ENCODE results near the gene NHEJ1. TPM values are rescaled to one million over a fixed set of nuclear protein-coding genes. Genes with fewer than 3 reads are reported as not detected.

NHEJ1 gene
- total RNA-seq, 1 donor, result 13.7 TPM

DNA sequence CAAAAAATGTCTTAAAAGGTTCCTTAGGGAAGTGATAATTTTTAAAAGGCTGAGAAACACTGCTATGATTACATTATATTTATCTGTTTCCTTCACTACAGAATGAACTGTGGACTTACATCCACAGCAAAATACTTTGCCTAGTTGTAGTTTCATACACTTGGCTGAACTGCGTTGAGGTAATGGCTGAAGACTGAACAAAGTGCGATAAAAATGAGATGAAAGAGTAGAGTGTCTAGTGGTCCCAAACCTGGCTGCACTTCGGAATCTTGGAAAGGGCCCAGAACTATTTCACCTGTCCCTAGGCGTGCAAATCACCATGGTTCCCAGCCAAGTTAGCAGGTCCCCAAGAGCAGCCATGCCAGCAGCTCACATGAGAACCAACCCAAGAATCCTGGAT, 81.7 kb downstream of the NHEJ1 start:
- H3K4me1 ChIP-seq (ENCODE audit: insufficient read depth, low read length), result peaks cover 20% of the 10 kb centered on the region
- H3K9me3 ChIP-seq (ENCODE audit: low read depth, low read length), result no peaks in the 10 kb centered on the region
- no peak overlapping the region for H3K4me3 ChIP-seq (ENCODE audit: low read length)
- H3K27me3 ChIP-seq (ENCODE audit: insufficient read depth, low read length), result no peaks in the 10 kb centered on the region

- peaks cover 20% of the 10 kb centered on the region for H3K4me1 ChIP-seq (ENCODE audit: insufficient read depth, low read length)
- H3K9me3 ChIP-seq (ENCODE audit: low read depth, low read length), result no peaks in the 10 kb centered on the region
- H3K27me3 ChIP-seq (ENCODE audit: insufficient read depth, low read length), result no peaks in the 10 kb centered on the region
- no peak overlapping the region for H3K4me3 ChIP-seq (ENCODE audit: low read length)
Observed at GRCh38 chr2:219078126-219078525, 82.5 kb downstream of the NHEJ1 start.

- Histone ChIP-seq H3K9me3 (ENCODE audit: low read depth, low read length) (no peaks in the 10 kb centered on the region), H3K27me3 (ENCODE audit: insufficient read depth, low read length) (no peaks in the 10 kb centered on the region), H3K4me3 (ENCODE audit: low read length) (no peak overlapping the region), H3K4me1 (ENCODE audit: insufficient read depth, low read length) (peaks cover 15% of the 10 kb centered on the region)
Observed at GRCh38 chr2:219076253-219076652, 84.4 kb downstream of the NHEJ1 start.

GRCh38 chr2:219073413-219074129, 87.0 kb downstream of the NHEJ1 start:
- Histone ChIP-seq H3K4me3 (ENCODE audit: low read length) (no peak overlapping the region), H3K27me3 (ENCODE audit: insufficient read depth, low read length) (no peaks in the 10 kb centered on the region), H3K9me3 (ENCODE audit: low read depth, low read length) (no peaks in the 10 kb centered on the region), H3K4me1 (ENCODE audit: insufficient read depth, low read length) (peaks cover 15% of the 10 kb centered on the region)

DNA sequence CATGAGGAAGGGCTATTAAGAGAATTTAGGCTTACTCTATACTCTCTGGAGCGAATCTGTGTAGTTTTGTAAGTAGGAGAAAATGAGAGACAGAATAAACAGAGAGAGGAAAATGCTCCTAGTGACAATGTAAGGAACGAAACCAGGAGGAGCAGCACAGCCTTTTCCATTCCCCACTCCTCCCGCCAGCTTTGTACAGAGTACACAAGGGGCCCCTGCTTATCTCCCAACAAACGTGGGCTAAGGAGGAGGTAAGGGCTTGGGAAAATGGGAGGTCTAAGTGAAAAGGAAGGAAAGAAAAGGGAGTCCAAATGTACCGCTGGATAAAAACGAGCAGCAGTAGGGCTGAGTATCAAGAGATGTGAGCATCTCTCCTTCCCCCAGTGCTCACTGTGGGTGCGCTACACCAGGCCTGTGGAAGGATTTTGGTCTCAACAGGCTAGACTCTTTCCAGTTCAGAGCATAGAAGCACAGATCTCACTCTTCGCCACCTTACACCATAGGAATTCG, 87.8 kb downstream of the NHEJ1 start:
- H3K4me3 ChIP-seq (ENCODE audit: low read length), result no peak overlapping the region
- no peaks in the 10 kb centered on the region for H3K27me3 ChIP-seq (ENCODE audit: insufficient read depth, low read length)
- no peaks in the 10 kb centered on the region for H3K9me3 ChIP-seq (ENCODE audit: low read depth, low read length)
- H3K4me1 ChIP-seq (ENCODE audit: insufficient read depth, low read length), result peaks cover 15% of the 10 kb centered on the region

DNA sequence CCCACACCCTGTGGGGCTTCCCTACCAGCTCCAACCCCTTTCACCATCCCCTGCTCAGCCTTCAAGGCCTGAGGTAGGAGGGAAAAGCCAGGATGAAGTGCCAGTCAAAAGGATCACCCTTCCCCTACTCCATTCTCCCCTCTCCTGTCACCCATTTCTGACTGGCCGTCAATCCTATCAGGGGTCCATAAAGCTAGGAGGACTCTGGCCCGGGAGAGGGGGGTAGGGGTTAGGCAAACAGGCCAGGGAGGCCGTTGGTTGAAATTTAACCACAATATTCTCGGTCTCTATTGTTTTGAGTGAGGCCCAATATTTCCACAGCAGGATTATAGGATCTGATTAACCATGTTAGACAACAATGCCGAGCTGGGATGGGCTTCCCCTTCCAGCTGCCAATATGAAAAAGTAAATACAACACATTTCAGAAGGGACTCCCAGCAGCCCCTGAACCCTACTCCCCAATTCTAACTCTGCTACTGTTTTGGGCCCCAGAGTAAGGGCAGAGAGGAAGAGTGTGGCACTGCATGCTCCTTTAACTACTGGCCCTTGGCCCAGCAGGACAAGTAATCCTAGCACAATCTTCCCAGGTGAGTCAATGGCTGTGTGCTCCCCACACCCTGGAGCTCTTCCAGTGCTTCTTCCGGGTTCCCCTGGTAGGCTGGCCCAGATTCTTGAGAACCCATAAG, 89.3 kb downstream of the NHEJ1 start:
- Histone ChIP-seq H3K9me3 (ENCODE audit: low read depth, low read length) (no peaks in the 10 kb centered on the region), H3K4me3 (ENCODE audit: low read length) (no peak overlapping the region), H3K27me3 (ENCODE audit: insufficient read depth, low read length) (no peaks in the 10 kb centered on the region), H3K4me1 (ENCODE audit: insufficient read depth, low read length) (peaks cover 6% of the 10 kb centered on the region)

DNA sequence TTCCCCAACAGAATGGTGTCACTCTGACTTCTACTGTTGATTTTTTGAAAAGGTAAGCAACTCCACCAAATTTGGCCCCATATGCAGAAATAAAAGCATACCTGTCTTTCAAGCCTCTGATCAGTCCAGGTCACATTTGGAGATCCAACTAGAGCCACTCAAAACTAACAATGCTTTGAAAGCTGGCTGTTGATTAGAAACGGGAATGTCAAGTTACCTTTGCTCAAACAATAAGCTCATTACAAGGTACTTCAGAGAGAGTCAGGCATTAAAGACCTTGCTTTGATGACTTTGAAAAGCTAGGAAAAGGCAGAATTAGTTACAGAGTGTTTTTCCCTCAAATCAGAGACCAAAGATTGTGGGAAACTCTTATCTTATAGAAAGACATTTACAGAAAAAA, 95.1 kb downstream of the NHEJ1 start:
- Histone ChIP-seq H3K4me1 (ENCODE audit: insufficient read depth, low read length) (peaks cover 5% of the 10 kb centered on the region), H3K27me3 (ENCODE audit: insufficient read depth, low read length) (peaks cover 33% of the 10 kb centered on the region), H3K4me3 (ENCODE audit: low read length) (no peak overlapping the region), H3K9me3 (ENCODE audit: low read depth, low read length) (no peaks in the 10 kb centered on the region)

- Histone ChIP-seq H3K4me1 (ENCODE audit: insufficient read depth, low read length) (peaks cover 34% of the 10 kb centered on the region), H3K27me3 (ENCODE audit: insufficient read depth, low read length) (peaks cover 62% of the 10 kb centered on the region), H3K4me3 (ENCODE audit: low read length) (no peak overlapping the region)
Observed at GRCh38 chr2:219062081-219062480, 98.5 kb downstream of the NHEJ1 start.

GRCh38 chr2:219060821-219061791, 99.5 kb downstream of the NHEJ1 start, which contains the start of gene IHH:
Gene IHH (minus strand): TSS chr2:219060921. CDS start chr2:219060467, 454 bp downstream.
- peaks cover 72% of the 10 kb centered on the region for H3K27me3 ChIP-seq (ENCODE audit: insufficient read depth, low read length)
- no peak within 1 kb of the TSS for H3K4me3 ChIP-seq (ENCODE audit: low read length)
- H3K9me3 ChIP-seq (ENCODE audit: low read depth, low read length), result no peaks in the 10 kb centered on the region
- peaks cover 34% of the 10 kb centered on the region for H3K4me1 ChIP-seq (ENCODE audit: insufficient read depth, low read length)

More at GRCh38 chr2:219062081-219062480, 98.5 kb downstream of the NHEJ1 start:
- H3K9me3 ChIP-seq (ENCODE audit: low read depth, low read length), result no peaks in the 10 kb centered on the region

- peaks cover 73% of the 10 kb centered on the region for H3K27me3 ChIP-seq (ENCODE audit: insufficient read depth, low read length)
- H3K9me3 ChIP-seq (ENCODE audit: low read depth, low read length), result no peaks in the 10 kb centered on the region
- H3K4me1 ChIP-seq (ENCODE audit: insufficient read depth, low read length), result peaks cover 34% of the 10 kb centered on the region
- no peak overlapping the region for H3K4me3 ChIP-seq (ENCODE audit: low read length)
Observed at GRCh38 chr2:219059725-219060682, 100.6 kb downstream of the NHEJ1 start.

DNA sequence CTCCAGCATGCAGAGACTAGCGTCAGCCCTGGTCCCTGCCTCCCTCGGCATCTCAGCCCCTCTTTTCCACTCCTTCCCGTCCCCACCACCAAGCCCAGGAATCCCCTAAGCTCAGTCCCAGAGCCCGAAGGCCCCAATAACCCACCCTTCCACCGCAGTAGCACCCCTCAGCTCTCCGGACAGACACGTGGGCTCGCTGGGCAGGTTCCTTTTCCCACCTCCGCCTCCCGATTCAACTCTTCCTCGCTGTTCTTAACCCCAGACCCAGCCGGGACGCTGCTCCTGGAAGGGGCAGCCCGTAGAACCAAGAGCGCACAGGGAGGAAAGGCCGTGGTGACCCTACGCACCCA, 101.3 kb downstream of the NHEJ1 start:
- Histone ChIP-seq H3K9me3 (ENCODE audit: low read depth, low read length) (no peaks in the 10 kb centered on the region), H3K4me3 (ENCODE audit: low read length) (no peak overlapping the region), H3K27me3 (ENCODE audit: insufficient read depth, low read length) (peaks cover 75% of the 10 kb centered on the region), H3K4me1 (ENCODE audit: insufficient read depth, low read length) (peaks cover 34% of the 10 kb centered on the region)

GRCh38 chr2:219058541-219059374, 101.9 kb downstream of the NHEJ1 start:
- Histone ChIP-seq H3K27me3 (ENCODE audit: insufficient read depth, low read length) (peaks cover 70% of the 10 kb centered on the region), H3K4me3 (ENCODE audit: low read length) (no peak overlapping the region), H3K4me1 (ENCODE audit: insufficient read depth, low read length) (peaks cover 34% of the 10 kb centered on the region), H3K9me3 (ENCODE audit: low read depth, low read length) (no peaks in the 10 kb centered on the region)

All from mononuclear cell (primary cell).